Heart right ventricle (tissue), 16 donors: ENCODE measurements around the gene LIPG. TPM values are rescaled to one million over a fixed set of nuclear protein-coding genes. Genes with fewer than 3 reads are reported as not detected.

ENCODE experiments used
- ATAC-seq, 8 donors: fragments of 200-7000 bp; cut with Tn5 transposase; one replicate each; pipeline ENCODE4 v1.9.1; 2020; ENCODE audit warnings: mild to moderate bottlenecking in 8 of 8, moderate library complexity in 8 of 8, moderate number of reproducible peaks in 1 of 8
- DNase-seq, 2 donors: peaks; one replicate each; pipeline ENCODE4 v3.0.0-alpha.2; 2020
- H3K27ac ChIP-seq, 10 donors: fragments of 200-600 bp; sonication (generic) in 2 of 10; one replicate each; pipeline versions ENCODE4 v1.5.0 to v1.8.0; 2020 to 2022; ENCODE audit warnings: mild to moderate bottlenecking in 3 of 10
- H3K27me3 ChIP-seq, 7 donors: fragments of 200-600 bp; one replicate each; pipeline ENCODE4 v1.8.0; 2021 to 2022; ENCODE audit warnings: mild to moderate bottlenecking in 2 of 7
- H3K36me3 ChIP-seq, 9 donors: fragments of 200-600 bp; sonication (generic) in 1 of 9; one replicate each; pipeline versions ENCODE4 v1.5.0 to v1.8.0; 2020 to 2022; ENCODE audit warnings: mild to moderate bottlenecking in 2 of 9
- H3K4me1 ChIP-seq, 9 donors: fragments of 200-600 bp; sonication (generic) in 1 of 9; one replicate each; pipeline versions ENCODE4 v1.5.0 to v1.8.0; 2020 to 2022; ENCODE audit warnings: mild to moderate bottlenecking in 4 of 9
- H3K4me3 ChIP-seq, 10 donors: fragments of 200-600 bp; sonication (generic) in 2 of 10; one replicate each; pipeline versions ENCODE4 v1.5.0 to v1.8.0; 2020 to 2022; ENCODE audit warnings: mild to moderate bottlenecking in 7 of 10, moderate library complexity in 2 of 10
- H3K9me3 ChIP-seq, 11 donors: fragments of 200-600 bp in 10 of 11; sonication (generic) in 2 of 11; one replicate each; pipeline versions ENCODE4 v1.5.0 to v1.8.0; 2013 to 2022; ENCODE audit warnings: mild to moderate bottlenecking in 2 of 11, control low read depth in 1 of 11, moderate library complexity in 1 of 11
- CTCF ChIP-seq, 9 donors: fragments of 200-600 bp; sonication (generic) in 2 of 9; IDR thresholded peaks; one replicate each; pipeline versions ENCODE4 v1.5.0 to v1.8.0; 2021 to 2022; ENCODE audit warnings: antibody characterized with exemption in 9 of 9, mild to moderate bottlenecking in 5 of 9, moderate library complexity in 1 of 9
- WGBS, 2 donors: extraction: QIAGEN DNeasy Blood & Tissue Kit; methylation state at CpG; one replicate each; pipeline ENCODE4 v1.1.7; 2013; ENCODE audit warnings: inconsistent platforms in 1 of 2; 5-methylcytosine and 5-hydroxymethylcytosine counted together
- intact Hi-C, 10 donors: fragments of 100-400 bp; cut with DNase I; formaldehyde crosslinking; loops; one replicate each; pipeline versions ENCODE4 v1.11.1 to v1.14.2; 2022
- polyA plus RNA-seq, 2 donors: library from polyadenylated mRNA; stranded (reverse); fragments of 200-250 nt; gene quantifications; one replicate each; pipeline ENCODE4 v1.2.3, GENCODE V29; 2013
- total RNA-seq, 10 donors: library from RNA; stranded (reverse); fragmentation: NEBNext Ultra II Directional in 3 of 10; extraction: Animal tissue kit (Norgen Biotek cat#: 25700) in 3 of 10; gene quantifications; one replicate each; pipeline versions ENCODE4 v1.2.1 to v1.2.4, GENCODE V29; 2021 to 2023
- donor health status: Arrhythmogenic right ventricular cardiomyopathy.
- donor health status: ischemic (EF 13 %, LVEDD 7.1; RV severe dilation, severe dysfunction).
- donor health status: healthy with polysubstance abuse.
- donor health status: DM: no; HTN: yes; CAD: no.
- donor health status: DM: no; HTN: no; CAD: no.
- donor health status: ischemic (EF 25% LVEDD 6.9; RV normal size, moderate dysfunction).
- donor health status: ischemic (EF 25% LVEDD 5.7; RV mildly dilated, moderate dysfunction).
- donor health status: healthy.
- donor health status: DM: yes; HTN: yes; CAD: no.
- donor health status: Ischemic cardiomyopathy.
- donor health status: ischemic (EF 35%, LVEDD 5.7; RV mildly dilated, moderate dysfunction).
- donor health status: nonischemic (EF 11% LVEDD 7.7; RV severe dilation, severe dysfunction).
- donor health status: DM: yes; HTN: yes; CAD: no.
- donor health status: PGD.
- donor health status: ischemic (EF 29% LVEDD 5.4; RV normal size, mild dysfunction).
- donor health status: nonischemic (EF 23%, LVEDD 6.1; RV moderate dilation, normal function).

The LIPG gene
- total and polyA plus RNA-seq, 12 donors: 0.07 to 14.0 (median 0.42) TPM; not detected in 3

GRCh38 chr18:49529596-49529995, 32.3 kb upstream of the LIPG start:
- Histone ChIP-seq H3K4me1 (no peaks in the 10 kb centered on the region), H3K27ac (no peak overlapping the region), H3K27me3 (peaks cover 0 to 16% (median 0%) of the 10 kb centered on the region in 7 donors), H3K4me3 (no peak overlapping the region), H3K9me3 (peaks cover 0 to 2% (median 0%) of the 10 kb centered on the region in 11 donors), H3K36me3 (no peaks in the 10 kb centered on the region)
- no peak for DNase-seq
- no peak for ATAC-seq
- 68 to 74% methylated on average over 3 of the region's 3 CpGs for WGBS, 2 donors
- intact Hi-C loops: no loop called here
- no peak for TF ChIP-seq CTCF (IDR thresholded peaks at IDR 0.05)

GRCh38 chr18:49531678-49532153, 30.1 kb upstream of the LIPG start:
- H3K27me3 ChIP-seq: peaks cover 0 to 16% (median 0%) of the 10 kb centered on the region in 7 donors
- 79 to 83% methylated on average over 10 of the region's 10 CpGs for WGBS, 2 donors
- H3K4me3 ChIP-seq: no peak overlapping the region
- no peak for TF ChIP-seq CTCF (IDR thresholded peaks at IDR 0.05)
- DNase-seq (no peak), ATAC-seq (no peak)
- H3K36me3 ChIP-seq: no peaks in the 10 kb centered on the region
- no peaks in the 10 kb centered on the region for H3K4me1 ChIP-seq
- intact Hi-C loops: no loop called here
- no peak overlapping the region for H3K27ac ChIP-seq
- H3K9me3 ChIP-seq: peaks cover 0 to 8% (median 0%) of the 10 kb centered on the region in 11 donors

- Histone ChIP-seq H3K4me1 (no peaks in the 10 kb centered on the region), H3K9me3 (peaks cover 0 to 8% (median 0%) of the 10 kb centered on the region in 11 donors), H3K27ac (no peak overlapping the region), H3K4me3 (no peak overlapping the region), H3K36me3 (no peaks in the 10 kb centered on the region), H3K27me3 (peaks cover 0 to 8% (median 0%) of the 10 kb centered on the region in 7 donors)
- no peak for DNase-seq
- no peak for ATAC-seq
- intact Hi-C loops: no loop called here
- 91 to 95% methylated on average over 1 of the region's 1 CpG for WGBS, 2 donors
- no peak for TF ChIP-seq CTCF (IDR thresholded peaks at IDR 0.05)
These were observed 26.8 kb upstream of the LIPG start for GRCh38 chr18:49534846-49535601.

GRCh38 chr18:49537232-49537896, 24.5 kb upstream of the LIPG start:
- ATAC-seq (no peak), DNase-seq (no peak)
- no peak for TF ChIP-seq CTCF (IDR thresholded peaks at IDR 0.05)
- peaks cover 0 to 8% (median 0%) of the 10 kb centered on the region in 11 donors for H3K9me3 ChIP-seq
- no peaks in the 10 kb centered on the region for H3K36me3 ChIP-seq
- intact Hi-C loops: no loop called here
- no peak overlapping the region for H3K27ac ChIP-seq
- no peak overlapping the region for H3K4me3 ChIP-seq
- H3K4me1 ChIP-seq: no peaks in the 10 kb centered on the region
- no peaks in the 10 kb centered on the region for H3K27me3 ChIP-seq
- 80 to 84% methylated on average over 6 of the region's 6 CpGs for WGBS, 2 donors
